Neural cell (in vitro differentiated cells): ENCODE measurements around the gene SLC27A2. TPM values are rescaled to one million over a fixed set of nuclear protein-coding genes. Genes with fewer than 3 reads are reported as not detected.

ENCODE experiments used
- H2AFZ ChIP-seq: fragments of 200-600, 300-800 bp; sonication (generic), shearing (Covaris generic); 2 replicates; pipeline ENCODE4 v1.6.0; 2014; ENCODE audit warnings: low read depth, mild to moderate bottlenecking, antibody characterized with exemption, low read length, moderate library complexity
- H3F3A ChIP-seq: fragments of 200-600 bp; shearing (Covaris generic); 2 replicates; pipeline ENCODE4 v1.6.1; 2016; ENCODE audit warnings: mild to moderate bottlenecking, moderate library complexity, mixed read lengths, antibody characterized with exemption, low read length; ENCODE audit not compliant: insufficient read depth, poor library complexity, severe bottlenecking
- H3K27ac ChIP-seq: fragments of 200-600, 300-800 bp; sonication (generic), shearing (Covaris generic); 2 replicates; pipeline ENCODE4 v1.5.1; 2014; ENCODE audit warnings: mild to moderate bottlenecking, low read length, moderate library complexity
- H3K27me3 ChIP-seq: fragments of 300-800, 200-600 bp; sonication (generic), shearing (Covaris generic); 2 replicates; pipeline ENCODE4 v1.6.0; 2014; ENCODE audit warnings: mild to moderate bottlenecking, low read depth, low read length, moderate library complexity; ENCODE audit not compliant: insufficient read depth
- H3K36me3 ChIP-seq: fragments of 300-800, 200-600 bp; sonication (generic), shearing (Covaris generic); 2 replicates; pipeline ENCODE4 v1.5.1; 2014; ENCODE audit warnings: mild to moderate bottlenecking, antibody characterized with exemption, low read length, moderate library complexity; ENCODE audit not compliant: insufficient read depth
- H3K4me2 ChIP-seq: fragments of 300-800, 200-600 bp; sonication (generic), shearing (Covaris generic); 2 replicates; pipeline ENCODE4 v1.6.0; 2014; ENCODE audit warnings: mild to moderate bottlenecking, low read length
- H3K4me3 ChIP-seq: fragments of 300-800, 200-600 bp; sonication (generic), shearing (Covaris generic); 2 replicates; pipeline ENCODE4 v1.5.1; 2014; ENCODE audit warnings: mild to moderate bottlenecking, low read length, moderate library complexity
- H3K79me2 ChIP-seq: fragments of 200-600 bp; shearing (Covaris generic); replicated peaks from 2 replicates; pipeline ENCODE4 v1.6.0; 2014; ENCODE audit warnings: mild to moderate bottlenecking, low read length, moderate library complexity; ENCODE audit not compliant: insufficient read depth
- H3K9ac ChIP-seq: fragments of 300-800, 200-600 bp; sonication (generic), shearing (Covaris generic); 2 replicates; pipeline ENCODE4 v1.6.1; 2016; ENCODE audit warnings: mild to moderate bottlenecking, low read length, mixed read lengths
- H3K9me2 ChIP-seq: fragments of 200-600 bp; shearing (Covaris generic); 2 replicates; pipeline ENCODE4 v1.6.1; 2016; ENCODE audit warnings: mild to moderate bottlenecking, low read length, mixed read lengths; ENCODE audit not compliant: insufficient read depth
- H3K9me3 ChIP-seq: fragments of 200-600, 300-800 bp; sonication (generic), shearing (Covaris generic); 2 replicates; pipeline ENCODE4 v1.6.1; 2016; ENCODE audit warnings: mild to moderate bottlenecking, mixed run types, low read length, moderate library complexity, mixed read lengths
- H4K20me1 ChIP-seq: fragments of 200-600 bp; shearing (Covaris generic); 2 replicates; pipeline ENCODE4 v1.6.1; 2016; ENCODE audit warnings: mild to moderate bottlenecking, mixed run types; ENCODE audit not compliant: insufficient read depth
- CTCF ChIP-seq: fragments of 450-650 bp; IDR thresholded peaks from 2 replicates; pipeline ENCODE4 v1.5.1; 2014; ENCODE audit warnings: antibody characterized with exemption, mild to moderate bottlenecking, moderate library complexity; ENCODE audit not compliant: poor library complexity, severe bottlenecking
- EP300 ChIP-seq: fragments of 450-650 bp; conservative IDR thresholded peaks from 2 replicates; pipeline ENCODE4 v1.6.1; 2014; ENCODE audit warnings: antibody characterized with exemption, mild to moderate bottlenecking, moderate library complexity; ENCODE audit not compliant: poor library complexity, severe bottlenecking
- EZH2 ChIP-seq: fragments of 200-600, 300-800 bp; shearing (Covaris generic), sonication (generic); IDR thresholded peaks from 2 replicates; pipeline ENCODE4 v1.6.1; 2014; ENCODE audit warnings: antibody characterized with exemption, low read length, borderline replicate concordance, mild to moderate bottlenecking; ENCODE audit not compliant: insufficient read depth, poor library complexity, severe bottlenecking
- MXI1 ChIP-seq: fragments of 450-650 bp; conservative IDR thresholded peaks from 2 replicates; pipeline ENCODE4 v1.6.1; 2014; ENCODE audit warnings: antibody characterized with exemption, mild to moderate bottlenecking; ENCODE audit not compliant: poor library complexity, severe bottlenecking
- POLR2AphosphoS5 ChIP-seq: IDR thresholded peaks from 2 replicates; pipeline ENCODE4 v1.6.1; 2012
- RAD21 ChIP-seq: fragments of 450-650 bp; conservative IDR thresholded peaks from 2 replicates; pipeline ENCODE4 v1.6.1; 2014; ENCODE audit warnings: antibody characterized with exemption, mild to moderate bottlenecking, moderate library complexity
- REST ChIP-seq: IDR thresholded peaks from 2 replicates; pipeline ENCODE4 v1.6.1; 2012; ENCODE audit warnings: borderline replicate concordance
- SMC3 ChIP-seq: fragments of 450-650 bp; conservative IDR thresholded peaks from 2 replicates; pipeline ENCODE4 v1.6.1; 2014; ENCODE audit warnings: antibody characterized with exemption, mild to moderate bottlenecking, moderate library complexity; ENCODE audit not compliant: poor library complexity
- TAF1 ChIP-seq: IDR thresholded peaks from 2 replicates; pipeline ENCODE4 v1.6.1; 2012; ENCODE audit warnings: low read depth
- polyA plus RNA-seq: library from polyadenylated mRNA; depleted of rRNA; stranded (reverse); fragments of >200 nt; gene quantifications from 2 replicates; pipeline ENCODE4 v1.2.3, GENCODE V29; 2014

Gene SLC27A2
- polyA plus RNA-seq, 1 donor from 2014 or later, result 3.5 TPM

- H3K9me3 ChIP-seq, result no peaks in the 10 kb centered on the region
- TF ChIP-seq EP300 (no peak), SMC3 (no peak), EZH2 (no peak), TAF1 (no peak), RAD21 (no peak)
Observed at GRCh38 chr15:50146632-50147031, 35.4 kb upstream of the SLC27A2 start.

GRCh38 chr15:50148362-50148963, 33.5 kb upstream of the SLC27A2 start:
- Histone ChIP-seq H3K9me2 (no peaks in the 10 kb centered on the region), H3K27ac (no peak overlapping the region), H3K27me3 (no peaks in the 10 kb centered on the region), H3K9me3 (no peaks in the 10 kb centered on the region), H3K4me2 (no peak overlapping the region), H3K9ac (no peak overlapping the region), H2AFZ (no peak overlapping the region), H3K79me2 (no peaks in the 10 kb centered on the region), H3K36me3 (no peaks in the 10 kb centered on the region), H3F3A (no peaks in the 10 kb centered on the region), H4K20me1 (no peaks in the 10 kb centered on the region), H3K4me3 (no peak overlapping the region)
- TF ChIP-seq EZH2, result no peak
- TF ChIP-seq CTCF, result peak; percentile 69
- TF ChIP-seq RAD21, result peak; percentile 65
- TF ChIP-seq SMC3, result peak; percentile 74

More at GRCh38 chr15:50146632-50147031, 35.4 kb upstream of the SLC27A2 start:
- no peak overlapping the region for H3K9ac ChIP-seq
- no peaks in the 10 kb centered on the region for H4K20me1 ChIP-seq
- H3K9me2 ChIP-seq, result no peaks in the 10 kb centered on the region
- no peaks in the 10 kb centered on the region for H3K36me3 ChIP-seq
- H3K4me2 ChIP-seq, result no peak overlapping the region
- no peaks in the 10 kb centered on the region for H3F3A ChIP-seq
- H3K79me2 ChIP-seq, result no peaks in the 10 kb centered on the region
- H3K27me3 ChIP-seq, result no peaks in the 10 kb centered on the region
- H3K27ac ChIP-seq, result no peak overlapping the region
- H3K4me3 ChIP-seq, result no peak overlapping the region
- H2AFZ ChIP-seq, result no peak overlapping the region

- H3K79me2 ChIP-seq, result no peaks in the 10 kb centered on the region
- no peak overlapping the region for H3K4me3 ChIP-seq
- H3K36me3 ChIP-seq, result no peaks in the 10 kb centered on the region
- no peaks in the 10 kb centered on the region for H4K20me1 ChIP-seq
- H3K4me2 ChIP-seq, result no peak overlapping the region
- no peaks in the 10 kb centered on the region for H3F3A ChIP-seq
- no peak overlapping the region for H3K27ac ChIP-seq
- H3K9me3 ChIP-seq, result no peaks in the 10 kb centered on the region
- no peak overlapping the region for H2AFZ ChIP-seq
- TF ChIP-seq CTCF, result no peak
- TF ChIP-seq TAF1, result no peak
- TF ChIP-seq SMC3, result no peak
- TF ChIP-seq MXI1, result no peak
- TF ChIP-seq REST, result no peak
- TF ChIP-seq POLR2AphosphoS5, result no peak
- TF ChIP-seq EP300, result no peak
- TF ChIP-seq EZH2, result no peak
- TF ChIP-seq RAD21, result no peak
- H3K9me2 ChIP-seq, result no peaks in the 10 kb centered on the region
- no peak overlapping the region for H3K9ac ChIP-seq
- no peaks in the 10 kb centered on the region for H3K27me3 ChIP-seq
Observed at GRCh38 chr15:50149090-50149489, 32.9 kb upstream of the SLC27A2 start.
